IPS DF 6.9 (cell line): ENCODE data around the gene ATP11B.
"Not testable (repeated sequence)": the region's sequence is repeated elsewhere in the genome, so short reads cannot be mapped to it uniquely, and the experiment has no call there.

ENCODE experiments used
- DNase-seq: peaks from one replicate; pipeline ENCODE4 v3.0.0-alpha.2; 2013; ENCODE audit warnings: low read depth, low spot score
- H3K27ac ChIP-seq: one replicate; pipeline ENCODE4 v1.5.1; 2013; ENCODE audit warnings: low read length, control low read depth
- H3K27me3 ChIP-seq: 2 replicates; pipeline ENCODE4 v1.6.1; 2013; ENCODE audit warnings: mild to moderate bottlenecking, low read length; ENCODE audit not compliant: control insufficient read depth, insufficient read depth
- H3K36me3 ChIP-seq: 2 replicates; pipeline ENCODE4 v1.6.1; 2013; ENCODE audit warnings: low read length; ENCODE audit not compliant: control insufficient read depth, insufficient read depth
- H3K4me1 ChIP-seq: 2 replicates; pipeline ENCODE4 v1.6.1; 2013; ENCODE audit warnings: low read length; ENCODE audit not compliant: control insufficient read depth, insufficient read depth
- H3K4me3 ChIP-seq: 2 replicates; pipeline ENCODE4 v1.5.1; 2013; ENCODE audit warnings: mild to moderate bottlenecking, low read length
- H3K9me3 ChIP-seq: 2 replicates; pipeline ENCODE4 v1.6.1; 2013; ENCODE audit warnings: low read length, inconsistent platforms; ENCODE audit not compliant: control insufficient read depth, insufficient read depth
- WGBS: extraction: QIAGEN DNeasy Blood & Tissue Kit; methylation state at CpG from one replicate; pipeline ENCODE4 v1.1.7; 2013; ENCODE audit warnings: mixed read lengths, missing lambda C conversion rate; ENCODE audit not compliant: insufficient read length, insufficient coverage; 5-methylcytosine and 5-hydroxymethylcytosine counted together

The ATP11B gene

DNA sequence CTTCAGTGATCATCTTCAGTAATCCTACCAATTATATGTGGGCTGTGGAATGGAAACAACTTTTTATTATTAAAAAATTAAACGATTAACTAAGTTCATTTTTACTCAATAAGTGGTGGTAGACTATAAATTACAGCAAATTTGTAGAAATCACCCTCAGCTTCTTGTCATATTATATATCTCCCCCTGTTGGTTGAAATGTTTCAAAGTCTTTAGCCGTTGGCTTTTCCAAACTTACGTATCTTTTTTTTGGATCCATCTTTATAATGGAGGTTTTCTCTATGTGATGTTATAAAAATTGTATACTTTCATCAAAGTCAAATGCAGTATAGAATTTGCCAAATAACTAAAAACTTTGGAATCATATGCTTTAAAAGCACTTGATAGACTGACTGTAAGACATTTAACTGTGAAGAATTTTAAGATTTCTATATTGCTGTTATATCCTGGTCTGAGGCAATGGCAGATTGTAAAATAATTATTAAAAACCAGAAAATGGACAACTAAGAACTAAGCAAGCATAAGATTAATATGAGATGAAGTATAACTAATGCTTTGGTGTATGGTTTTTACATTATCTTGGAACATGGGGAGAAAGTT is 44.7 kb downstream of the ATP11B start:
- no peaks in the 10 kb centered on the region for H3K36me3 ChIP-seq
- WGBS, result no CpG with 5 or more reads among the region's 3 CpGs
- no peak for DNase-seq

GRCh38 chr3:182843478-182843877 is 50.2 kb downstream of the ATP11B start:
- no peak overlapping the region for H3K27ac ChIP-seq
- no peaks in the 10 kb centered on the region for H3K36me3 ChIP-seq
- no peaks in the 10 kb centered on the region for H3K27me3 ChIP-seq
- H3K4me1 ChIP-seq, result no peaks in the 10 kb centered on the region
- H3K9me3 ChIP-seq, result no peaks in the 10 kb centered on the region
- DNase-seq, result no peak
- no CpG with 5 or more reads among the region's 4 CpGs for WGBS
- H3K4me3 ChIP-seq, result no peak overlapping the region

More for the DNA sequence above, 44.7 kb downstream of the ATP11B start:
- Histone ChIP-seq H3K4me3 (no peak overlapping the region), H3K27me3 (no peaks in the 10 kb centered on the region), H3K27ac (no peak overlapping the region), H3K4me1 (no peaks in the 10 kb centered on the region), H3K9me3 (no peaks in the 10 kb centered on the region; the same call in 1 of the 2 replicates)

GRCh38 chr3:182848906-182849305 is 55.6 kb downstream of the ATP11B start:
- Histone ChIP-seq H3K4me1 (no peaks in the 10 kb centered on the region), H3K27me3 (no peaks in the 10 kb centered on the region), H3K27ac (no peak overlapping the region), H3K9me3 (no peaks in the 10 kb centered on the region), H3K36me3 (no peaks in the 10 kb centered on the region), H3K4me3 (no peak overlapping the region)
- no peak for DNase-seq

DNA sequence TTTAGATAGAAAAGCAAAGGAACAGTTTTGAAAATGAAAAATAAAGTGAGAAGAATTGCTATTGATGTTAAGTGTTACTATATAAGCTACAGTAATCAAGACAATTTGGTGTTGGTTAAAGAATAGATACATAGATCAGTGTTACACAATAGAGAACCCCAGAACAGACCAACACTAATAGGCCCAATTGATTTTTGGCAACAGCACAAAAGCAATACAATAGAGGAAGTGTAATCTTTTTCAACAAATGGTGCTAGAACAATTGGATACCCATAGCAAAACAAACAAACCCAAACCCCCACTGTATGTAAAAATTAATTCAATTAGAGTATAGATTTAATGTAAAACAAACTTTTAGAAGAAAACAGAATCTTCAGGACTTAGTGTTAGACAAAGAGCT is 61.8 kb downstream of the ATP11B start:
- no peak overlapping the region for H3K4me3 ChIP-seq
- DNase-seq, result no peak
- H3K4me1 ChIP-seq, result no peaks in the 10 kb centered on the region

GRCh38 chr3:182861348-182861747 is 68.0 kb downstream of the ATP11B start:
- no peak for DNase-seq
- H3K4me3 ChIP-seq, result no peak overlapping the region
- H3K27me3 ChIP-seq, result no peaks in the 10 kb centered on the region
- H3K4me1 ChIP-seq, result no peaks in the 10 kb centered on the region
- no peaks in the 10 kb centered on the region for H3K9me3 ChIP-seq
- no peak overlapping the region for H3K27ac ChIP-seq
- no CpG with 5 or more reads among the region's 1 CpG for WGBS
- H3K36me3 ChIP-seq, result no peaks in the 10 kb centered on the region

More for the DNA sequence above, 61.8 kb downstream of the ATP11B start:
- Histone ChIP-seq H3K36me3 (no peaks in the 10 kb centered on the region), H3K27me3 (no peaks in the 10 kb centered on the region), H3K9me3 (no peaks in the 10 kb centered on the region), H3K27ac (no peak overlapping the region)

- Histone ChIP-seq H3K4me3 (no peak overlapping the region), H3K9me3 (no peaks in the 10 kb centered on the region), H3K4me1 (no peaks in the 10 kb centered on the region), H3K36me3 (no peaks in the 10 kb centered on the region), H3K27me3 (no peaks in the 10 kb centered on the region), H3K27ac (no peak overlapping the region)
- WGBS, result no CpG with 5 or more reads among the region's 3 CpGs
- no peak for DNase-seq
Measured at GRCh38 chr3:182862159-182862860, 69.0 kb downstream of the ATP11B start.

DNA sequence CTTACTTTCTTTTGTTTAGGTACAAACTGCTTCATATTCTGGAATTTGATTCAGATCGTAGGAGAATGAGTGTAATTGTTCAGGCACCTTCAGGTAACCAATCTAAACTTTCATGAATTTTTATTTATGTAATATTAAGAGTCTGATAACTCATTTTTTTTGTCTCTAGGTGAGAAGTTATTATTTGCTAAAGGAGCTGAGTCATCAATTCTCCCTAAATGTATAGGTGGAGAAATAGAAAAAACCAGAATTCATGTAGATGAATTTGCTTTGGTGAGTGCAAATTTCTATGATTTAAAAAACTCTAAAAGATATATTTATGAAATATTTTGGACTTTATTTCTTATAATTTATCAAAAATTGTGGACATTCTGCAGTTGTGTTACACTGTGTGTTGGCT is 75.8 kb downstream of the ATP11B start:
- Histone ChIP-seq H3K36me3 (no peaks in the 10 kb centered on the region), H3K9me3 (no peaks in the 10 kb centered on the region), H3K27me3 (no peaks in the 10 kb centered on the region), H3K27ac (no peak overlapping the region), H3K4me3 (no peak overlapping the region), H3K4me1 (no peaks in the 10 kb centered on the region)
- no CpG with 5 or more reads among the region's 1 CpG for WGBS
- DNase-seq, result no peak

GRCh38 chr3:182870917-182871316 is 77.6 kb downstream of the ATP11B start:
- not testable (repeated sequence) for DNase-seq, H3K4me1 ChIP-seq, H3K36me3 ChIP-seq, H3K4me3 ChIP-seq, H3K27ac ChIP-seq, H3K27me3 ChIP-seq, H3K9me3 ChIP-seq
- no CpG with 5 or more reads among the region's 3 CpGs for WGBS

- Histone ChIP-seq H3K4me1 (no peaks in the 10 kb centered on the region), H3K9me3 (no peaks in the 10 kb centered on the region), H3K4me3 (no peak overlapping the region), H3K27me3 (no peaks in the 10 kb centered on the region), H3K36me3 (no peaks in the 10 kb centered on the region), H3K27ac (no peak overlapping the region)
- no CpG with 5 or more reads among the region's 1 CpG for WGBS
- DNase-seq, result no peak
Measured at GRCh38 chr3:182879031-182879611, 85.8 kb downstream of the ATP11B start.

DNA sequence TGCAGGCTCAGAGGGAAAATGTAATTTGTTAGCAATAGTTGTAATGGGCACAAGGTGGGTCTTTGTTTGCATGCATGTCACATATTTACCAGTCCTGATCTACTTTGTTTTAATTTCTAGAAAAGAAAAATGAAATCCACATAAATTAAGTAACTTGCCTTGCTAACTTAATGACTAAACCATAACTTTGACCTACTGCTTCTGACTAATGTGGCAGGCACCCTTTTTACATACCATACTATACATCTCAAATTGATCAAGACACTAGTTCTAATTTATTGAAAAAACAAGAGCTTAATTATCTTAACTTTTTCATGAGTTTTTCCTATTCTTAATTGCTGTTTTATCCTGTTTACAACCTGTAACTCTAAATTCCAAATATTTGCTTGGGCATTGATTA is 93.2 kb downstream of the ATP11B start:
- H3K27me3 ChIP-seq, result no peaks in the 10 kb centered on the region
- no peaks in the 10 kb centered on the region for H3K4me1 ChIP-seq
- H3K4me3 ChIP-seq, result no peak overlapping the region
- H3K27ac ChIP-seq, result no peak overlapping the region
- DNase-seq, result no peak
- H3K36me3 ChIP-seq, result no peaks in the 10 kb centered on the region
- H3K9me3 ChIP-seq, result no peaks in the 10 kb centered on the region
